Liver (tissue), 9 donors: ENCODE measurements around the gene AKTIP. TPM values are rescaled to one million over a fixed set of nuclear protein-coding genes. Genes with fewer than 3 reads are reported as not detected.

Source experiments
- DNase-seq: peaks from one replicate; pipeline ENCODE4 v3.0.0-alpha.2; 2017; ENCODE audit warnings: low spot score
- H3K27ac ChIP-seq, 2 donors: one replicate each; pipeline ENCODE4 v1.7.0; 2013; ENCODE audit warnings: inconsistent platforms in 2 of 2, low read length in 2 of 2, control low read depth in 1 of 2, low read depth in 1 of 2, mild to moderate bottlenecking in 1 of 2
- H3K27me3 ChIP-seq, 4 donors: one replicate each; pipeline versions ENCODE4 v1.6.1 to v1.7.0; 2013; ENCODE audit warnings: low read length in 3 of 4, inconsistent platforms in 1 of 4, mild to moderate bottlenecking in 1 of 4, moderate library complexity in 1 of 4; ENCODE audit not compliant: control insufficient read depth in 4 of 4, insufficient read depth in 4 of 4
- H3K36me3 ChIP-seq, 4 donors: one replicate each; pipeline versions ENCODE4 v1.6.1 to v1.7.0; 2013; ENCODE audit warnings: low read length in 3 of 4, mild to moderate bottlenecking in 3 of 4, low read depth in 1 of 4, moderate library complexity in 1 of 4; ENCODE audit not compliant: control insufficient read depth in 4 of 4, insufficient read depth in 3 of 4
- H3K4me1 ChIP-seq, 4 donors: one replicate each; pipeline versions ENCODE4 v1.6.1 to v1.7.0; 2013; ENCODE audit warnings: low read length in 3 of 4, mild to moderate bottlenecking in 3 of 4, moderate library complexity in 1 of 4; ENCODE audit not compliant: control insufficient read depth in 4 of 4, insufficient read depth in 4 of 4
- H3K4me3 ChIP-seq, 3 donors: one replicate each; pipeline versions ENCODE4 v1.6.1 to v1.7.0; 2013; ENCODE audit warnings: low read length in 3 of 3, control low read depth in 1 of 3, low read depth in 1 of 3, mild to moderate bottlenecking in 1 of 3
- H3K9ac ChIP-seq, 2 donors: one replicate each; pipeline ENCODE4 v1.7.0; 2013; ENCODE audit warnings: low read length in 2 of 2, mild to moderate bottlenecking in 2 of 2, moderate library complexity in 2 of 2, control low read depth in 1 of 2, low read depth in 1 of 2
- H3K9me3 ChIP-seq, 4 donors: one replicate each; pipeline versions ENCODE4 v1.6.1 to v1.7.0; 2013; ENCODE audit warnings: low read length in 3 of 4; ENCODE audit not compliant: control insufficient read depth in 4 of 4
- CTCF ChIP-seq: fragments of 150-350 bp; IDR thresholded peaks from 2 replicates; pipeline ENCODE4 v1.5.1; 2017; ENCODE audit warnings: improper control_type of control experiment, low read depth, low read length; ENCODE audit not compliant: missing input control
- EGR1 ChIP-seq, 2 donors: IDR thresholded peaks; 2 replicates each; pipeline ENCODE4 v1.6.1; 2016 to 2018; ENCODE audit warnings: antibody characterized with exemption in 2 of 2, low read depth in 2 of 2
- HNF4A ChIP-seq, 2 donors: conservative IDR thresholded peaks; 2 replicates each; pipeline ENCODE4 v1.6.1; 2016; ENCODE audit warnings: antibody characterized with exemption in 2 of 2, mild to moderate bottlenecking in 2 of 2
- HNF4G ChIP-seq: IDR thresholded peaks from 2 replicates; pipeline ENCODE4 v1.6.1; 2016; ENCODE audit warnings: antibody characterized with exemption
- JUND ChIP-seq, 2 donors: IDR thresholded peaks; 2 replicates each; pipeline ENCODE4 v1.6.1; 2016; ENCODE audit warnings: antibody characterized with exemption in 2 of 2
- RAD21 ChIP-seq, 2 donors: IDR thresholded peaks; 2 replicates each; pipeline ENCODE4 v1.6.1; 2016; ENCODE audit warnings: antibody characterized with exemption in 2 of 2, mild to moderate bottlenecking in 2 of 2
- REST ChIP-seq: IDR thresholded peaks from 2 replicates; pipeline ENCODE4 v1.6.1; 2016; ENCODE audit warnings: antibody characterized with exemption, mild to moderate bottlenecking
- SP1 ChIP-seq: IDR thresholded peaks from 2 replicates; pipeline ENCODE4 v1.6.1; 2018; ENCODE audit warnings: antibody characterized with exemption, mild to moderate bottlenecking
- TAF1 ChIP-seq: conservative IDR thresholded peaks from 2 replicates; pipeline ENCODE4 v1.6.1; 2016; ENCODE audit warnings: antibody characterized with exemption, mild to moderate bottlenecking
- WGBS: extraction: QIAGEN DNeasy Blood & Tissue Kit; methylation state at CpG from one replicate; pipeline ENCODE4 v1.1.7; 2013; 5-methylcytosine and 5-hydroxymethylcytosine counted together
- polyA plus RNA-seq, 2 donors: library from polyadenylated mRNA; stranded (reverse) in 1 of 2; unstranded in 1 of 2; fragments of 200-250 nt in 1 of 2; fragments of >200 nt in 1 of 2; fragmentation: Nextera tagmentation in 1 of 2; extraction: Ambion mirVana in 1 of 2; gene quantifications; one replicate each; pipeline versions ENCODE4 v1.2.1 to v1.2.3, GENCODE V29; 2013 to 2015
- total RNA-seq, 2 donors: library from RNA; depleted of rRNA; stranded (reverse); fragments of >200 nt; gene quantifications; one replicate each; pipeline ENCODE4 v1.2.3, GENCODE V29; 2014
- TF ChIP-seq, protein P1 (sequence below): IDR thresholded peaks from 2 replicates; pipeline ENCODE4 v1.6.1; 2016; ENCODE audit warnings: antibody characterized with exemption
- TF ChIP-seq, protein P2 (sequence below): IDR thresholded peaks from 2 replicates; pipeline ENCODE4 v1.6.1; 2016; ENCODE audit warnings: antibody characterized with exemption
- donor health status: healthy.
- donor health status: healthy.
- donor health status: healthy.
- donor health status: healthy.
- donor health status: healthy.

AKTIP gene
- total and polyA plus RNA-seq, 4 donors: 7.5 to 47.1 (median 20.4) TPM

DNA sequence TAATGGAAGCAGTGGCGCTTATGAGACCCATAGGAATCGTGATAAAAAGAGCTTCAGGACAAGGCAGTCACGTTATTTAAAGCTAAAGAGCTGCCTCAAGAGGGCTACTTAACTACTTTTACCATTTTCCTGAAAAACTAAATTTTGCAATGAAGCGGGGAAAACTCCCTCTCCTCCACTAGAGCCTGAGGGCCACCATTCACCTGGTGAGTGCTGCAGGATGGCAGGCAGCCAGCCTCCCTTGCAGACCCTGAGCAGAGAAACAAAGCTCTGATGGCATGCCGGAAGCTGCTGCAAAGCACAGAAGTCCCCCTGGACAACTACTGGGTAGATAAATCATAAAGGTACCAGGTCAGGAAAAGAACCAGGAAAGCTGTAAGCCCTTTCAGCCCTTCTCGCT, 8.4 kb downstream of the AKTIP start:
- Histone ChIP-seq H3K4me1 (no peaks in the 10 kb centered on the region), H3K36me3 (peaks cover 16 to 58% (median 53%) of the 10 kb centered on the region in 4 donors), H3K4me3 (no peak overlapping the region), H3K9me3 (no peaks in the 10 kb centered on the region), H3K27ac (no peak overlapping the region), H3K9ac (no peak overlapping the region), H3K27me3 (no peaks in the 10 kb centered on the region)
- TF ChIP-seq, protein P1, sequence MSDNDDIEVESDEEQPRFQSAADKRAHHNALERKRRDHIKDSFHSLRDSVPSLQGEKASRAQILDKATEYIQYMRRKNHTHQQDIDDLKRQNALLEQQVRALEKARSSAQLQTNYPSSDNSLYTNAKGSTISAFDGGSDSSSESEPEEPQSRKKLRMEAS: no peak
- TF ChIP-seq RAD21 (IDR thresholded peaks at IDR 0.05) (no peak), SP1 (no peak), HNF4G (no peak), HNF4A (conservative IDR thresholded peaks at IDR 0.05) (no peak), TAF1 (no peak)
- TF ChIP-seq, protein P2, sequence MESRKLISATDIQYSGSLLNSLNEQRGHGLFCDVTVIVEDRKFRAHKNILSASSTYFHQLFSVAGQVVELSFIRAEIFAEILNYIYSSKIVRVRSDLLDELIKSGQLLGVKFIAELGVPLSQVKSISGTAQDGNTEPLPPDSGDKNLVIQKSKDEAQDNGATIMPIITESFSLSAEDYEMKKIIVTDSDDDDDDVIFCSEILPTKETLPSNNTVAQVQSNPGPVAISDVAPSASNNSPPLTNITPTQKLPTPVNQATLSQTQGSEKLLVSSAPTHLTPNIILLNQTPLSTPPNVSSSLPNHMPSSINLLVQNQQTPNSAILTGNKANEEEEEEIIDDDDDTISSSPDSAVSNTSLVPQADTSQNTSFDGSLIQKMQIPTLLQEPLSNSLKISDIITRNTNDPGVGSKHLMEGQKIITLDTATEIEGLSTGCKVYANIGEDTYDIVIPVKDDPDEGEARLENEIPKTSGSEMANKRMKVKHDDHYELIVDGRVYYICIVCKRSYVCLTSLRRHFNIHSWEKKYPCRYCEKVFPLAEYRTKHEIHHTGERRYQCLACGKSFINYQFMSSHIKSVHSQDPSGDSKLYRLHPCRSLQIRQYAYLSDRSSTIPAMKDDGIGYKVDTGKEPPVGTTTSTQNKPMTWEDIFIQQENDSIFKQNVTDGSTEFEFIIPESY: no peak
- 97% methylated on average over 6 of the region's 6 CpGs for WGBS
- DNase-seq: no peak

- H3K4me3 ChIP-seq: no peak overlapping the region
- H3K36me3 ChIP-seq: peaks cover 14 to 58% (median 56%) of the 10 kb centered on the region in 4 donors
- no peaks in the 10 kb centered on the region for H3K4me1 ChIP-seq
- H3K27ac ChIP-seq: no peak overlapping the region
- 94% methylated on average over 1 of the region's 1 CpG for WGBS
- no peak for DNase-seq
- no peaks in the 10 kb centered on the region for H3K9me3 ChIP-seq
- H3K27me3 ChIP-seq: no peaks in the 10 kb centered on the region
- TF ChIP-seq EGR1 (IDR thresholded peaks at IDR 0.05; ENCODE audit: low read depth in 2 of 2) (no peak), JUND (IDR thresholded peaks at IDR 0.05) (no peak), REST (no peak), CTCF (no peak)
- TF ChIP-seq, protein P1: no peak
- H3K9ac ChIP-seq: no peak overlapping the region
These were observed 10.5 kb downstream of the AKTIP start for GRCh38 chr16:53492503-53492902.
